SK-N-SH (cell line): Measurements from ENCODE around the gene CMTM1. TPM values are rescaled to one million over a fixed set of nuclear protein-coding genes. Genes with fewer than 3 reads are reported as not detected.

Experiments used
- CTCF ChIA-PET: fragments of 300-600, 350-600 bp; formaldehyde crosslinking; extraction: SDS; loops from one replicate; lab custom pipeline; 2021; lab: Yijun Ruan, JAX
- POLR2A ChIA-PET: fragments of 350-600 bp; sonication (Branson Sonifier 250); formaldehyde crosslinking; extraction: SDS; loops from one replicate; lab custom pipeline; 2020; ENCODE audit warnings: antibody characterized with exemption, inconsistent platforms; lab: Yijun Ruan, JAX
- DNase-seq: peaks from one replicate; pipeline ENCODE4 v3.0.0; 2012
- H2AFZ ChIP-seq: fragments of 200-600 bp; sonication (generic); 2 replicates; pipeline ENCODE4 v1.8.1; 2016; ENCODE audit warnings: antibody characterized with exemption, mild to moderate bottlenecking, low read depth
- H3F3A ChIP-seq: fragments of 200-600 bp; sonication (generic); replicated peaks from 2 replicates; pipeline ENCODE3; 2016; ENCODE audit warnings: antibody characterized with exemption, mild to moderate bottlenecking; ENCODE audit not compliant: insufficient read depth
- H3K27ac ChIP-seq, 2 experiments: fragments of 200-500 bp in 1 of 2; fragments of 200-600 bp in 1 of 2; sonication (Bioruptor generic) in 1 of 2; sonication (generic), shearing (Covaris generic) in 1 of 2; 2 replicates each; pipeline versions ENCODE4 v1.5.1 to v1.6.1; 2014 to 2016; ENCODE audit warnings: low read depth in 2 of 2, inconsistent platforms in 1 of 2, low read length in 1 of 2, mild to moderate bottlenecking in 1 of 2, mixed read lengths in 1 of 2
- H3K27me3 ChIP-seq: fragments of 200-600 bp; sonication (generic), shearing (Covaris generic); 2 replicates; pipeline ENCODE4 v1.6.1; 2016; ENCODE audit warnings: mixed run types; ENCODE audit not compliant: insufficient read depth
- H3K36me3 ChIP-seq, 2 experiments: fragments of 200-500 bp in 1 of 2; fragments of 200-600 bp in 1 of 2; sonication (Bioruptor generic) in 1 of 2; sonication (generic) in 1 of 2; replicated peaks in 1 of 2; 2 replicates each; pipeline versions ENCODE3 to v1.5.1; 2014 to 2016; ENCODE audit warnings: low read length in 1 of 2, mild to moderate bottlenecking in 1 of 2; ENCODE audit not compliant: insufficient read depth in 2 of 2, control insufficient read depth in 1 of 2
- H3K4me1 ChIP-seq, 2 experiments: fragments of 200-500 bp in 1 of 2; fragments of 200-600 bp in 1 of 2; sonication (Bioruptor generic) in 1 of 2; sonication (generic), shearing (Covaris generic) in 1 of 2; 2 replicates each; pipeline versions ENCODE4 v1.5.1 to v1.6.1; 2014 to 2016; ENCODE audit warnings: low read depth in 1 of 2, low read length in 1 of 2, mixed run types in 1 of 2; ENCODE audit not compliant: insufficient read depth in 2 of 2, control insufficient read depth in 1 of 2
- H3K4me2 ChIP-seq: fragments of 200-600 bp; sonication (generic), shearing (Covaris generic); 2 replicates; pipeline ENCODE4 v1.6.1; 2017; ENCODE audit warnings: mixed run types
- H3K4me3 ChIP-seq, 2 experiments: fragments of 200-500 bp in 1 of 2; fragments of 200-600 bp in 1 of 2; sonication (Bioruptor generic) in 1 of 2; sonication (generic), shearing (Covaris generic) in 1 of 2; 2 replicates each; pipeline versions ENCODE4 v1.5.1 to v1.8.1; 2014 to 2016; ENCODE audit warnings: low read depth in 2 of 2, inconsistent platforms in 1 of 2, low read length in 1 of 2, mild to moderate bottlenecking in 1 of 2, mixed read lengths in 1 of 2, moderate library complexity in 1 of 2
- H3K79me2 ChIP-seq: fragments of 200-600 bp; sonication (generic); 2 replicates; pipeline ENCODE4 v1.8.1; 2017; ENCODE audit warnings: mild to moderate bottlenecking; ENCODE audit not compliant: insufficient read depth
- H3K9ac ChIP-seq: fragments of 200-600 bp; sonication (generic); 2 replicates; pipeline ENCODE4 v1.6.1; 2017; ENCODE audit warnings: mixed run types
- H3K9me2 ChIP-seq: fragments of 200-600 bp; sonication (generic); 2 replicates; pipeline ENCODE4 v1.6.1; 2017; ENCODE audit warnings: mixed run types
- H3K9me3 ChIP-seq: fragments of 200-600 bp; sonication (generic); 2 replicates; pipeline ENCODE4 v1.6.1; 2017; ENCODE audit warnings: mixed run types, mild to moderate bottlenecking, moderate library complexity
- H4K20me1 ChIP-seq: fragments of 200-600 bp; sonication (generic); 2 replicates; pipeline ENCODE4 v1.6.1; 2017; ENCODE audit warnings: mild to moderate bottlenecking, mixed run types; ENCODE audit not compliant: insufficient read depth
- GABPA ChIP-seq: IDR thresholded peaks from 2 replicates; pipeline ENCODE4 v1.4.0; 2012; ENCODE audit warnings: low read depth, mild to moderate bottlenecking
- RCOR1 ChIP-seq: fragments of 150-350 bp; IDR thresholded peaks from 2 replicates; pipeline ENCODE4 v1.6.1; 2017; ENCODE audit warnings: antibody characterized with exemption, low read length
- REST ChIP-seq: IDR thresholded peaks from 2 replicates; pipeline ENCODE4 v1.6.1; 2012; ENCODE audit warnings: mild to moderate bottlenecking, low read depth, low read length, moderate library complexity
- RFX5 ChIP-seq: IDR thresholded peaks from 2 replicates; pipeline ENCODE4 v1.6.1; 2012; ENCODE audit warnings: mild to moderate bottlenecking, improper control_type of control experiment, low read length
- RXRA ChIP-seq: IDR thresholded peaks from 2 replicates; pipeline ENCODE4 v1.4.0; 2012; ENCODE audit warnings: low read depth, mild to moderate bottlenecking, borderline replicate concordance
- YY1 ChIP-seq: IDR thresholded peaks from 2 replicates; pipeline ENCODE4 v1.4.0; 2012; ENCODE audit warnings: low read depth, mild to moderate bottlenecking
- WGBS: methylation state at CpG from one replicate; pipeline ENCODE4 v1.1.6; 2017; ENCODE audit warnings: low lambda C conversion rate; 5-methylcytosine and 5-hydroxymethylcytosine counted together
- polyA plus RNA-seq, 3 experiments: library from polyadenylated mRNA; depleted of rRNA; stranded (reverse); fragments of >200 nt; gene quantifications; 2 replicates each; pipeline ENCODE4 v1.2.3, GENCODE V29; 2012

Gene CMTM1
- polyA plus RNA-seq, 1 of the 3 experiments (the other 2 are of a cell fraction) = 3.7 TPM

GRCh38 chr16:66520406-66521170, 45.7 kb upstream of the CMTM1 start:
- no peaks in the 10 kb centered on the region for H3K9me2 ChIP-seq
- no peak overlapping the region for H2AFZ ChIP-seq
- TF ChIP-seq RFX5 (no peak), RXRA (no peak), REST (no peak)
- 97% methylated on average over 14 of the region's 14 CpGs for WGBS
- no peak overlapping the region for H3K4me2 ChIP-seq
- H3K9me3 ChIP-seq = no peaks in the 10 kb centered on the region
- no peaks in the 10 kb centered on the region for H3K79me2 ChIP-seq
- peaks cover 15 to 17% of the 10 kb centered on the region in 2 experiments; a peak in 3 of 4 replicates for H3K4me1 ChIP-seq
- H3F3A ChIP-seq = peaks cover 12% of the 10 kb centered on the region
- no peak overlapping the region for H3K4me3 ChIP-seq
- no peak for DNase-seq
- no peak overlapping the region for H3K27ac ChIP-seq
- POLR2A ChIA-PET = no interaction called here
- CTCF ChIA-PET = no interaction called here
- H3K9ac ChIP-seq = no peak overlapping the region
- no peaks in the 10 kb centered on the region for H4K20me1 ChIP-seq
- H3K27me3 ChIP-seq = no peaks in the 10 kb centered on the region
- peaks cover 0 to 5% of the 10 kb centered on the region in 2 experiments for H3K36me3 ChIP-seq

GRCh38 chr16:66521252-66521713, 45.0 kb upstream of the CMTM1 start:
- H3K4me2 ChIP-seq = peak overlapping the region; percentile 19; the same call in 1 of the 2 replicates
- no peak for TF ChIP-seq REST
- no peak for TF ChIP-seq RCOR1
- no peak for TF ChIP-seq YY1
- no peak for TF ChIP-seq GABPA
- ChIA-PET CTCF (no interaction called here), POLR2A (no interaction called here)
- H3K79me2 ChIP-seq = no peaks in the 10 kb centered on the region
- H4K20me1 ChIP-seq = no peaks in the 10 kb centered on the region
- H3K27me3 ChIP-seq = no peaks in the 10 kb centered on the region
- no peaks in the 10 kb centered on the region for H3K9me2 ChIP-seq
- WGBS = 95% methylated on average over 2 of the region's 5 CpGs
- peaks cover 12 to 13% of the 10 kb centered on the region in 2 experiments; a peak in 3 of 4 replicates for H3K4me1 ChIP-seq
- DNase-seq = no peak
- no peak overlapping the region for H3K9ac ChIP-seq
- peaks cover 8% of the 10 kb centered on the region for H3F3A ChIP-seq
- peaks cover 0 to 11% of the 10 kb centered on the region in 2 experiments for H3K36me3 ChIP-seq
- H3K9me3 ChIP-seq = no peaks in the 10 kb centered on the region
- H2AFZ ChIP-seq = no peak overlapping the region
- 0 out of 4 replicates have a peak overlapping the region, but pooled peaks of 1 of the 2 experiments have one; percentile 17 for H3K27ac ChIP-seq
- no peak overlapping the region for H3K4me3 ChIP-seq
